Heart right ventricle (tissue), 16 donors: ENCODE results near the gene TCF12. TPM values are rescaled to one million over a fixed set of nuclear protein-coding genes. Genes with fewer than 3 reads are reported as not detected.
"Not testable (repeated sequence)": the region's sequence is repeated elsewhere in the genome, so short reads cannot be mapped to it uniquely, and the experiment has no call there.

Experiments used
- ATAC-seq, 8 donors: fragments of 200-7000 bp; cut with Tn5 transposase; one replicate each; pipeline ENCODE4 v1.9.1; 2020; ENCODE audit warnings: mild to moderate bottlenecking in 8 of 8, moderate library complexity in 8 of 8, moderate number of reproducible peaks in 1 of 8
- DNase-seq, 2 donors: peaks; one replicate each; pipeline ENCODE4 v3.0.0-alpha.2; 2020
- H3K27ac ChIP-seq, 10 donors: fragments of 200-600 bp; sonication (generic) in 2 of 10; one replicate each; pipeline versions ENCODE4 v1.5.0 to v1.8.0; 2020 to 2022; ENCODE audit warnings: mild to moderate bottlenecking in 3 of 10
- H3K27me3 ChIP-seq, 7 donors: fragments of 200-600 bp; one replicate each; pipeline ENCODE4 v1.8.0; 2021 to 2022; ENCODE audit warnings: mild to moderate bottlenecking in 2 of 7
- H3K36me3 ChIP-seq, 9 donors: fragments of 200-600 bp; sonication (generic) in 1 of 9; one replicate each; pipeline versions ENCODE4 v1.5.0 to v1.8.0; 2020 to 2022; ENCODE audit warnings: mild to moderate bottlenecking in 2 of 9
- H3K4me1 ChIP-seq, 9 donors: fragments of 200-600 bp; sonication (generic) in 1 of 9; one replicate each; pipeline versions ENCODE4 v1.5.0 to v1.8.0; 2020 to 2022; ENCODE audit warnings: mild to moderate bottlenecking in 4 of 9
- H3K4me3 ChIP-seq, 10 donors: fragments of 200-600 bp; sonication (generic) in 2 of 10; one replicate each; pipeline versions ENCODE4 v1.5.0 to v1.8.0; 2020 to 2022; ENCODE audit warnings: mild to moderate bottlenecking in 7 of 10, moderate library complexity in 2 of 10
- H3K9me3 ChIP-seq, 11 donors: fragments of 200-600 bp in 10 of 11; sonication (generic) in 2 of 11; one replicate each; pipeline versions ENCODE4 v1.5.0 to v1.8.0; 2013 to 2022; ENCODE audit warnings: mild to moderate bottlenecking in 2 of 11, control low read depth in 1 of 11, moderate library complexity in 1 of 11
- CTCF ChIP-seq, 9 donors: fragments of 200-600 bp; sonication (generic) in 2 of 9; IDR thresholded peaks; one replicate each; pipeline versions ENCODE4 v1.5.0 to v1.8.0; 2021 to 2022; ENCODE audit warnings: antibody characterized with exemption in 9 of 9, mild to moderate bottlenecking in 5 of 9, moderate library complexity in 1 of 9
- WGBS, 2 donors: extraction: QIAGEN DNeasy Blood & Tissue Kit; methylation state at CpG; one replicate each; pipeline ENCODE4 v1.1.7; 2013; ENCODE audit warnings: inconsistent platforms in 1 of 2; 5-methylcytosine and 5-hydroxymethylcytosine counted together
- intact Hi-C, 10 donors: fragments of 100-400 bp; cut with DNase I; formaldehyde crosslinking; loops; one replicate each; pipeline versions ENCODE4 v1.11.1 to v1.14.2; 2022
- polyA plus RNA-seq, 2 donors: library from polyadenylated mRNA; stranded (reverse); fragments of 200-250 nt; gene quantifications; one replicate each; pipeline ENCODE4 v1.2.3, GENCODE V29; 2013
- total RNA-seq, 10 donors: library from RNA; stranded (reverse); fragmentation: NEBNext Ultra II Directional in 3 of 10; extraction: Animal tissue kit (Norgen Biotek cat#: 25700) in 3 of 10; gene quantifications; one replicate each; pipeline versions ENCODE4 v1.2.1 to v1.2.4, GENCODE V29; 2021 to 2023
- donor health status: Arrhythmogenic right ventricular cardiomyopathy.
- donor health status: ischemic (EF 13 %, LVEDD 7.1; RV severe dilation, severe dysfunction).
- donor health status: healthy with polysubstance abuse.
- donor health status: DM: no; HTN: yes; CAD: no.
- donor health status: DM: no; HTN: no; CAD: no.
- donor health status: ischemic (EF 25% LVEDD 6.9; RV normal size, moderate dysfunction).
- donor health status: ischemic (EF 25% LVEDD 5.7; RV mildly dilated, moderate dysfunction).
- donor health status: healthy.
- donor health status: DM: yes; HTN: yes; CAD: no.
- donor health status: Ischemic cardiomyopathy.
- donor health status: ischemic (EF 35%, LVEDD 5.7; RV mildly dilated, moderate dysfunction).
- donor health status: nonischemic (EF 11% LVEDD 7.7; RV severe dilation, severe dysfunction).
- donor health status: DM: yes; HTN: yes; CAD: no.
- donor health status: PGD.
- donor health status: ischemic (EF 29% LVEDD 5.4; RV normal size, mild dysfunction).
- donor health status: nonischemic (EF 23%, LVEDD 6.1; RV moderate dilation, normal function).

Gene TCF12
- total and polyA plus RNA-seq, 12 donors, result 8.7 to 55.7 (median 38.4) TPM

- no peak overlapping the region for H3K27ac ChIP-seq
- H3K36me3 ChIP-seq, result peaks cover 0 to 21% (median 0%) of the 10 kb centered on the region in 9 donors
- ATAC-seq (no peak), DNase-seq (no peak)
- intact Hi-C loops, result no loop called here
- no peak overlapping the region for H3K4me3 ChIP-seq
- H3K9me3 ChIP-seq, result no peaks in the 10 kb centered on the region
- TF ChIP-seq CTCF (IDR thresholded peaks at IDR 0.05), result no peak
- no peaks in the 10 kb centered on the region for H3K27me3 ChIP-seq
- peaks cover 0 to 86% (median 76%) of the 10 kb centered on the region in 9 donors for H3K4me1 ChIP-seq
Observed at GRCh38 chr15:56929399-56929798, 11.0 kb downstream of the TCF12 start.

- no peak for DNase-seq
- ATAC-seq, result no peak
- WGBS, 2 donors, result 86 to 89% methylated on average over 3 of the region's 3 CpGs
- Histone ChIP-seq H3K27ac (no peak overlapping the region), H3K4me1 (peaks cover 0 to 89% (median 76%) of the 10 kb centered on the region in 9 donors), H3K27me3 (no peaks in the 10 kb centered on the region), H3K9me3 (peaks cover 0 to 1% (median 0%) of the 10 kb centered on the region in 11 donors), H3K4me3 (no peak overlapping the region), H3K36me3 (peaks cover 0 to 27% (median 0%) of the 10 kb centered on the region in 9 donors)
- TF ChIP-seq CTCF (IDR thresholded peaks at IDR 0.05), result no peak
- intact Hi-C loops, result no loop called here
Observed at GRCh38 chr15:56929933-56930332, 11.5 kb downstream of the TCF12 start.

GRCh38 chr15:56930669-56931313, 12.3 kb downstream of the TCF12 start:
- ATAC-seq (peak in 1 of 8 donors; percentile 40), DNase-seq (no peak)
- 68 to 69% methylated on average over 2 of the region's 2 CpGs for WGBS, 2 donors
- no peaks in the 10 kb centered on the region for H3K27me3 ChIP-seq
- no peak for TF ChIP-seq CTCF (IDR thresholded peaks at IDR 0.05)
- H3K36me3 ChIP-seq, result peaks cover 0 to 28% (median 0%) of the 10 kb centered on the region in 9 donors
- no peak overlapping the region for H3K4me3 ChIP-seq
- intact Hi-C loops, result no loop called here
- H3K27ac ChIP-seq, result no peak overlapping the region
- H3K9me3 ChIP-seq, result peaks cover 0 to 8% (median 3%) of the 10 kb centered on the region in 11 donors
- H3K4me1 ChIP-seq, result peaks cover 0 to 89% (median 76%) of the 10 kb centered on the region in 9 donors

GRCh38 chr15:56931639-56932508, 13.4 kb downstream of the TCF12 start:
- H3K27me3 ChIP-seq, result no peaks in the 10 kb centered on the region
- intact Hi-C loops, result no loop called here
- ATAC-seq (peak in 4 of 8 donors; percentile 55 to 73 (median 61)), DNase-seq (no peak)
- no peak for TF ChIP-seq CTCF (IDR thresholded peaks at IDR 0.05)
- H3K27ac ChIP-seq, result no peak overlapping the region
- no peak overlapping the region for H3K4me3 ChIP-seq
- H3K4me1 ChIP-seq, result peaks cover 0 to 79% (median 65%) of the 10 kb centered on the region in 9 donors
- WGBS, 2 donors, result 8 to 21% methylated on average over 1 of the region's 1 CpG
- H3K36me3 ChIP-seq, result peaks cover 0 to 26% (median 0%) of the 10 kb centered on the region in 9 donors
- H3K9me3 ChIP-seq, result peaks cover 0 to 17% (median 8%) of the 10 kb centered on the region in 11 donors

GRCh38 chr15:56932509-56932868, 14.0 kb downstream of the TCF12 start:
- DNase-seq, ATAC-seq, H3K27me3 ChIP-seq, H3K4me3 ChIP-seq, intact Hi-C loops, H3K27ac ChIP-seq: not testable (repeated sequence)
- WGBS, 2 donors, result 97% methylated on average over 4 of the region's 4 CpGs
- H3K36me3 ChIP-seq, result peaks cover 0 to 26% (median 0%) of the 10 kb centered on the region in 9 donors
- H3K4me1 ChIP-seq, result peaks cover 0 to 73% (median 59%) of the 10 kb centered on the region in 9 donors
- H3K9me3 ChIP-seq, result peaks cover 0 to 17% (median 8%) of the 10 kb centered on the region in 11 donors
